ENCODE measurements around the gene CARMIL1.

- TF ChIP-seq, protein P1, sequence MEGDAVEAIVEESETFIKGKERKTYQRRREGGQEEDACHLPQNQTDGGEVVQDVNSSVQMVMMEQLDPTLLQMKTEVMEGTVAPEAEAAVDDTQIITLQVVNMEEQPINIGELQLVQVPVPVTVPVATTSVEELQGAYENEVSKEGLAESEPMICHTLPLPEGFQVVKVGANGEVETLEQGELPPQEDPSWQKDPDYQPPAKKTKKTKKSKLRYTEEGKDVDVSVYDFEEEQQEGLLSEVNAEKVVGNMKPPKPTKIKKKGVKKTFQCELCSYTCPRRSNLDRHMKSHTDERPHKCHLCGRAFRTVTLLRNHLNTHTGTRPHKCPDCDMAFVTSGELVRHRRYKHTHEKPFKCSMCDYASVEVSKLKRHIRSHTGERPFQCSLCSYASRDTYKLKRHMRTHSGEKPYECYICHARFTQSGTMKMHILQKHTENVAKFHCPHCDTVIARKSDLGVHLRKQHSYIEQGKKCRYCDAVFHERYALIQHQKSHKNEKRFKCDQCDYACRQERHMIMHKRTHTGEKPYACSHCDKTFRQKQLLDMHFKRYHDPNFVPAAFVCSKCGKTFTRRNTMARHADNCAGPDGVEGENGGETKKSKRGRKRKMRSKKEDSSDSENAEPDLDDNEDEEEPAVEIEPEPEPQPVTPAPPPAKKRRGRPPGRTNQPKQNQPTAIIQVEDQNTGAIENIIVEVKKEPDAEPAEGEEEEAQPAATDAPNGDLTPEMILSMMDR (IDR thresholded peaks at IDR 0.05; ENCODE audit: insufficient read depth, low read depth, low read length) = no peak
- no peak for TF ChIP-seq EZH2 (IDR thresholded peaks at IDR 0.05; ENCODE audit: insufficient read depth, low read length)
Measured at GRCh38 chr6:25239059-25239458, 40.1 kb upstream of the CARMIL1 start.

Measured in astrocyte (in vitro differentiated cells and primary cell).